Measurements from ENCODE around the gene PLCB4.

DNA sequence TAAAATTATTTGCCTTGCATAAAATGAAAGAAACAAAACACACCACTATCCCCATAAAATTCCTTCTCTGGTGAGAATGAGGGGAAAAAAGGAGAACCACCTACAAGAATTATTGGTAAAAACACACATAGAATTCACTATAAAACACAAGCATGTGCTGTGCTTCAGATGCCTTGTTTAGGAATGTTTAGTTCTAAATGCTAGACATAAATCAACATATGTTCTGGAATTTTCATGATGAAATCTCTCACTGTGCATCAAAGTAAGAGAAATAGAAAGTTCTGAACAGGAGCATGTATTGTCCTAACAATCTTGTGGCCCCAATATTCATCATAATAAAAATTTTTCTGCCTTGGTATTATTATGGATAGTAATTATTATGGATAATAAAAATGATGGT, 111.0 kb downstream of the PLCB4 start:
- TF ChIP-seq, protein P1, sequence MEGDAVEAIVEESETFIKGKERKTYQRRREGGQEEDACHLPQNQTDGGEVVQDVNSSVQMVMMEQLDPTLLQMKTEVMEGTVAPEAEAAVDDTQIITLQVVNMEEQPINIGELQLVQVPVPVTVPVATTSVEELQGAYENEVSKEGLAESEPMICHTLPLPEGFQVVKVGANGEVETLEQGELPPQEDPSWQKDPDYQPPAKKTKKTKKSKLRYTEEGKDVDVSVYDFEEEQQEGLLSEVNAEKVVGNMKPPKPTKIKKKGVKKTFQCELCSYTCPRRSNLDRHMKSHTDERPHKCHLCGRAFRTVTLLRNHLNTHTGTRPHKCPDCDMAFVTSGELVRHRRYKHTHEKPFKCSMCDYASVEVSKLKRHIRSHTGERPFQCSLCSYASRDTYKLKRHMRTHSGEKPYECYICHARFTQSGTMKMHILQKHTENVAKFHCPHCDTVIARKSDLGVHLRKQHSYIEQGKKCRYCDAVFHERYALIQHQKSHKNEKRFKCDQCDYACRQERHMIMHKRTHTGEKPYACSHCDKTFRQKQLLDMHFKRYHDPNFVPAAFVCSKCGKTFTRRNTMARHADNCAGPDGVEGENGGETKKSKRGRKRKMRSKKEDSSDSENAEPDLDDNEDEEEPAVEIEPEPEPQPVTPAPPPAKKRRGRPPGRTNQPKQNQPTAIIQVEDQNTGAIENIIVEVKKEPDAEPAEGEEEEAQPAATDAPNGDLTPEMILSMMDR (IDR thresholded peaks at IDR 0.05 in 4 of 5, conservative IDR thresholded peaks at IDR 0.05 in 1 of 5): no peak
- no peak for TF ChIP-seq POLR2A (IDR thresholded peaks at IDR 0.05)

Data from gastrocnemius medialis (tissue), 4 donors.